ENCODE results near the gene C5orf34. TPM values are rescaled to one million over a fixed set of nuclear protein-coding genes. Genes with fewer than 3 reads are reported as not detected.
"Not testable (repeated sequence)": the region's sequence is repeated elsewhere in the genome, so short reads cannot be mapped to it uniquely, and the experiment has no call there.

Gene C5orf34
- total and polyA plus RNA-seq, 2 donors (not counting 3 experiments of a cell fraction or from before 2014, with no cell fraction given), result 2.1 to 6.5 TPM

- FAIRE-seq, result no peak
- dilution Hi-C loops (cut with MboI; ENCODE audit: extremely low pct_ligation_motif_present, low sequenced_read_pairs), result no loop called here
- TF ChIP-seq, protein P1, sequence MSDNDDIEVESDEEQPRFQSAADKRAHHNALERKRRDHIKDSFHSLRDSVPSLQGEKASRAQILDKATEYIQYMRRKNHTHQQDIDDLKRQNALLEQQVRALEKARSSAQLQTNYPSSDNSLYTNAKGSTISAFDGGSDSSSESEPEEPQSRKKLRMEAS (IDR thresholded peaks at IDR 0.05; ENCODE audit: insufficient read depth, insufficient read length), result no peak
- TF ChIP-seq CTCF (IDR thresholded peaks at IDR 0.05; ENCODE audit: extremely low read depth in 1 of 2, insufficient read depth in 1 of 2, low read depth in 1 of 2, low read length in 2 of 2), result no peak
- TF ChIP-seq MYC (IDR thresholded peaks at IDR 0.05; ENCODE audit: low read depth, low read length), result no peak
- TF ChIP-seq POLR2AphosphoS5 (IDR thresholded peaks at IDR 0.05; ENCODE audit: insufficient read depth, low read depth, low read length), result no peak
- no peak for TF ChIP-seq POLR2A (IDR thresholded peaks at IDR 0.05; ENCODE audit: low read depth, low read length)
- TF ChIP-seq JUN (IDR thresholded peaks at IDR 0.05; ENCODE audit: borderline replicate concordance, insufficient read depth, insufficient read length, low read depth), result no peak
- no peak for TF ChIP-seq FOS (IDR thresholded peaks at IDR 0.05; ENCODE audit: borderline replicate concordance, insufficient read depth, low read length)
- TF ChIP-seq EZH2 (IDR thresholded peaks at IDR 0.05; ENCODE audit: borderline replicate concordance, low read depth, low read length, severe bottlenecking), result no peak
- no peak for TF ChIP-seq GATA2 (IDR thresholded peaks at IDR 0.05; ENCODE audit: insufficient read depth, insufficient read length, low read depth, low read length)
- no peaks in the 10 kb centered on the region for H3K9me3 ChIP-seq (replicated peaks; ENCODE audit: control insufficient read depth, insufficient read depth, low read length)
- BruUV-seq (replicated peaks), result no TSS peak
- H3K27ac ChIP-seq (ENCODE audit: insufficient read depth, low read depth, low read length), result peak overlapping the region; percentile 92
- H3K36me3 ChIP-seq (ENCODE audit: control insufficient read depth in 2 of 2, extremely low read depth in 1 of 2, insufficient read depth in 2 of 2, low read length in 2 of 2), result no peaks in the 10 kb centered on the region
- no peak for DNase-seq (ENCODE audit: low read depth, low spot score)
- H3K4me2 ChIP-seq (ENCODE audit: insufficient read depth, low read length), result peak overlapping the region; percentile 96
- H3K27me3 ChIP-seq (ENCODE audit: control insufficient read depth in 2 of 2, insufficient read depth in 2 of 2, low read length in 2 of 2), result no peaks in the 10 kb centered on the region
- intact Hi-C loops (cut with micrococcal nuclease), result loop anchor here (1.0 to 10.0 kb wide), 2 partner anchors 201 to 1861 kb away; partner anchors contain the start of gene HMGCS1
- peak overlapping the region; percentile 68 to 93 (median 89) for H3K4me3 ChIP-seq (replicated peaks in 1 of 3; ENCODE audit: insufficient read depth in 1 of 3, low read depth in 1 of 3, low read length in 3 of 3)
- ChIA-PET CTCF (interaction anchor here (1.6 to 2.8 kb wide), 2 partner anchors 30 to 201 kb away, joined by 4 to 26 read pairs; partner anchors contain the start of genes HMGCS1 and TMEM267), POLR2A (no interaction called here)
- H3K9me1 ChIP-seq (replicated peaks; ENCODE audit: control insufficient read depth, extremely low read depth, insufficient read depth, low read length), result no peaks in the 10 kb centered on the region
- H2AFZ ChIP-seq (ENCODE audit: low read depth, low read length), result peak overlapping the region; percentile 90
- H3K4me1 ChIP-seq (ENCODE audit: control insufficient read depth, extremely low read depth, insufficient read depth, low read length), result peaks cover 11% of the 10 kb centered on the region
- H4K20me1 ChIP-seq (replicated peaks; ENCODE audit: control insufficient read depth, extremely low read depth, insufficient read depth, low read length), result no peaks in the 10 kb centered on the region
- peaks cover 16% of the 10 kb centered on the region for H3K79me2 ChIP-seq (ENCODE audit: control insufficient read depth, insufficient read depth, low read length)
- H3K9ac ChIP-seq (replicated peaks; ENCODE audit: extremely low read depth, insufficient read depth, low read length), result peak overlapping the region; percentile 97
Measured at GRCh38 chr5:43514025-43514424, 923 bp downstream of the C5orf34 start.

DNA sequence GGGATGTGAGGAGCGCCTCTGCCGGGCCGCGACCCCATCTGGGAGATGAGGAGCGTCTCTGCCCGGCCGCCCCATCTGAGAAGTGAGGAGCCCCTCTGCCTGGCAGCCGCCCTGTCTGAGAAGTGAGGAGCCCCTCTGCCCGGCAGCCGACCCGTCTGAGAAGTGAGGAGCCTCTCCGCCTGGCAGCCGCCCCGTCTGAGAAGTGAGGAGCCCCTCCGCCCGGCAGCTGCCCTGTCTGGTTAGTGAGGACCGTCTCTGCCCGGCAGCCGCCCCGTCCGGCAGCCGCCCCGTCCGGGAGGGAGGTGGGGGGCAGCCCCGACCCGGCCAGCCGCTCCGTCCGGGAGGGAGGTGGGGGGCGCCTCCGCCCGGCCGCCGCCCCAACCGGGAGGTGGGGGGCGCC, 3.9 kb downstream of the C5orf34 start:
- H3K27me3 ChIP-seq (ENCODE audit: control insufficient read depth in 2 of 2, insufficient read depth in 2 of 2, low read length in 2 of 2); H3K9me3 ChIP-seq (replicated peaks; ENCODE audit: control insufficient read depth, insufficient read depth, low read length); BruUV-seq (replicated peaks); H3K27ac ChIP-seq (ENCODE audit: insufficient read depth, low read depth, low read length); H3K4me2 ChIP-seq (ENCODE audit: insufficient read depth, low read length); H3K36me3 ChIP-seq (ENCODE audit: control insufficient read depth in 2 of 2, extremely low read depth in 1 of 2, insufficient read depth in 2 of 2, low read length in 2 of 2); dilution Hi-C loops (cut with MboI; ENCODE audit: extremely low pct_ligation_motif_present, low sequenced_read_pairs); H2AFZ ChIP-seq (ENCODE audit: low read depth, low read length); FAIRE-seq; H3K9ac ChIP-seq (replicated peaks; ENCODE audit: extremely low read depth, insufficient read depth, low read length); H3K4me3 ChIP-seq (replicated peaks in 1 of 3; ENCODE audit: insufficient read depth in 1 of 3, low read depth in 1 of 3, low read length in 3 of 3); H3K9me1 ChIP-seq (replicated peaks; ENCODE audit: control insufficient read depth, extremely low read depth, insufficient read depth, low read length); DNase-seq (ENCODE audit: low read depth, low spot score); H4K20me1 ChIP-seq (replicated peaks; ENCODE audit: control insufficient read depth, extremely low read depth, insufficient read depth, low read length); POLR2A ChIA-PET; CTCF ChIA-PET: not testable (repeated sequence)
- intact Hi-C loops (cut with micrococcal nuclease), result loop anchor here (10.0 kb wide), 1 partner anchor 1864 kb away; no protein-coding TSS in a partner anchor
- H3K4me1 ChIP-seq (ENCODE audit: control insufficient read depth, extremely low read depth, insufficient read depth, low read length), result peaks cover 11% of the 10 kb centered on the region
- peaks cover 16% of the 10 kb centered on the region for H3K79me2 ChIP-seq (ENCODE audit: control insufficient read depth, insufficient read depth, low read length)
